GM23338 (cell line): ENCODE measurements around the gene STK4. TPM values are rescaled to one million over a fixed set of nuclear protein-coding genes. Genes with fewer than 3 reads are reported as not detected.
A peak's percentile ranks its signal among the peaks of the same experiment; 100 is the strongest.

Experiments
- ATAC-seq: fragments of 200-7000 bp; cut with Tn5 transposase; 3 replicates; pipeline ENCODE4 v1.9.1; 2020
- DNase-seq: peaks from one replicate; pipeline ENCODE4 v3.0.0-alpha.2; 2015; ENCODE audit warnings: low spot score
- H2AFZ ChIP-seq: fragments of 200-600 bp; sonication (generic); 2 replicates; pipeline ENCODE4 v1.8.0; 2016; ENCODE audit warnings: antibody characterized with exemption, mild to moderate bottlenecking, moderate library complexity
- H3F3A ChIP-seq: fragments of 200-600 bp; sonication (generic); replicated peaks from 2 replicates; pipeline ENCODE4 v1.8.0; 2017; ENCODE audit warnings: antibody characterized with exemption, mixed run types, low read depth
- H3K27ac ChIP-seq: fragments of 200-600 bp; sonication (generic); 2 replicates; pipeline ENCODE4 v1.6.1; 2016; ENCODE audit warnings: low read depth
- H3K27me3 ChIP-seq: fragments of 200-600 bp; sonication (generic); 2 replicates; pipeline ENCODE4 v1.8.0; 2016; ENCODE audit warnings: mild to moderate bottlenecking, mixed run types, moderate library complexity; ENCODE audit not compliant: insufficient read depth
- H3K36me3 ChIP-seq: fragments of 200-600 bp; sonication (generic); 2 replicates; pipeline ENCODE4 v1.8.0; 2016; ENCODE audit warnings: mild to moderate bottlenecking; ENCODE audit not compliant: insufficient read depth
- H3K4me1 ChIP-seq: fragments of 200-600 bp; sonication (generic); 2 replicates; pipeline ENCODE4 v1.8.0; 2016; ENCODE audit warnings: mild to moderate bottlenecking, moderate library complexity; ENCODE audit not compliant: insufficient read depth
- H3K4me2 ChIP-seq: fragments of 200-600 bp; sonication (generic); 2 replicates; pipeline ENCODE4 v1.7.1; 2017; ENCODE audit warnings: mixed run types
- H3K4me3 ChIP-seq: fragments of 200-600 bp; sonication (generic); 2 replicates; pipeline ENCODE4 v1.6.1; 2016; ENCODE audit warnings: mixed run types
- H3K79me2 ChIP-seq: fragments of 200-600 bp; sonication (generic); replicated peaks from 2 replicates; pipeline ENCODE4 v1.8.0; 2017; ENCODE audit warnings: mild to moderate bottlenecking; ENCODE audit not compliant: insufficient read depth
- H3K9me2 ChIP-seq: fragments of 200-600 bp; sonication (generic); 2 replicates; pipeline ENCODE4 v1.8.0; 2017; ENCODE audit not compliant: insufficient read depth
- H4K20me1 ChIP-seq: fragments of 200-600 bp; sonication (generic); replicated peaks from 2 replicates; pipeline ENCODE4 v1.8.0; 2017; ENCODE audit warnings: mild to moderate bottlenecking; ENCODE audit not compliant: insufficient read depth
- H3K27ac Mint-ChIP-seq: 2 replicates; pipeline ENCODE4 v1.8.0; 2020; ENCODE audit warnings: inconsistent platforms, mild to moderate bottlenecking, moderate library complexity, mixed read lengths
- H3K27me3 Mint-ChIP-seq: 3 replicates; pipeline ENCODE4 v1.8.0; 2022; ENCODE audit warnings: low read depth, mild to moderate bottlenecking, moderate library complexity, mixed read lengths, inconsistent platforms; ENCODE audit not compliant: insufficient read depth, poor library complexity
- H3K36me3 Mint-ChIP-seq: 3 replicates; pipeline ENCODE4 v1.8.0; 2021; ENCODE audit warnings: low read depth, mild to moderate bottlenecking, inconsistent platforms, moderate library complexity, mixed read lengths
- H3K4me1 Mint-ChIP-seq: 3 replicates; pipeline ENCODE4 v1.8.0; 2020; ENCODE audit warnings: mild to moderate bottlenecking, inconsistent platforms, mixed read lengths
- H3K4me3 Mint-ChIP-seq: 3 replicates; pipeline ENCODE4 v1.8.0; 2021; ENCODE audit warnings: moderate library complexity, mild to moderate bottlenecking, inconsistent platforms, mixed read lengths
- H3K9me3 Mint-ChIP-seq: 3 replicates; pipeline ENCODE4 v1.8.0; 2020; ENCODE audit warnings: moderate library complexity, mild to moderate bottlenecking, inconsistent platforms, mixed read lengths
- CREB1 ChIP-seq: fragments of 250-450 bp; sonication (Bioruptor Pico); IDR thresholded peaks from 2 replicates; pipeline ENCODE4 v1.5.0; 2020; ENCODE audit warnings: low read depth, mild to moderate bottlenecking, moderate library complexity
- CTCF ChIP-seq, 2 experiments: fragments of 200-600 bp in 1 of 2; sonication (generic) in 1 of 2; conservative IDR thresholded peaks; 2 replicates each; pipeline versions ENCODE4 v1.5.1 to v1.6.1; 2016 to 2017; ENCODE audit warnings: antibody characterized with exemption in 2 of 2, low read depth in 2 of 2, mild to moderate bottlenecking in 2 of 2, moderate library complexity in 1 of 2
- EZH2 ChIP-seq: fragments of 200-600 bp; sonication (generic); IDR thresholded peaks from one replicate; pipeline ENCODE4 v1.8.0; 2017; ENCODE audit warnings: antibody characterized with exemption, mild to moderate bottlenecking, low read depth; ENCODE audit not compliant: unreplicated experiment
- EZH2phosphoT487 ChIP-seq: fragments of 200-600 bp; sonication (generic); IDR thresholded peaks from one replicate; pipeline ENCODE4 v1.8.1; 2018; ENCODE audit warnings: antibody characterized with exemption; ENCODE audit not compliant: unreplicated experiment
- JUNB ChIP-seq: IDR thresholded peaks from one replicate; pipeline ENCODE4 v1.6.1; 2016; ENCODE audit warnings: antibody characterized with exemption; ENCODE audit not compliant: unreplicated experiment
- NANOG ChIP-seq: IDR thresholded peaks from 2 replicates; pipeline ENCODE4 v1.6.1; 2016; ENCODE audit warnings: antibody characterized with exemption, borderline replicate concordance
- POLR2AphosphoS5 ChIP-seq: IDR thresholded peaks from 2 replicates; pipeline ENCODE4 v1.6.1; 2016; ENCODE audit warnings: antibody characterized with exemption, low read depth
- REST ChIP-seq: IDR thresholded peaks from one replicate; pipeline ENCODE4 v1.6.1; 2018; ENCODE audit warnings: antibody characterized with exemption; ENCODE audit not compliant: unreplicated experiment
- STAT1 ChIP-seq: IDR thresholded peaks from one replicate; pipeline ENCODE4 v1.6.1; 2016; ENCODE audit warnings: antibody characterized with exemption; ENCODE audit not compliant: unreplicated experiment
- ZNF114 ChIP-seq: fragments of 250-450 bp; sonication (Bioruptor Pico); IDR thresholded peaks from 2 replicates; pipeline ENCODE4 v1.5.0; 2020; ENCODE audit warnings: mild to moderate bottlenecking, moderate library complexity
- ZNF331 ChIP-seq: fragments of 250-450 bp; sonication (Bioruptor Pico); IDR thresholded peaks from 2 replicates; pipeline ENCODE4 v1.5.0; 2020; ENCODE audit warnings: low read depth, mild to moderate bottlenecking, moderate library complexity
- ZNF462 ChIP-seq: fragments of 250-450 bp; sonication (Bioruptor Pico); IDR thresholded peaks from 2 replicates; pipeline ENCODE4 v1.5.0; 2020; ENCODE audit warnings: mild to moderate bottlenecking, moderate library complexity
- polyA plus RNA-seq: library from polyadenylated mRNA; unstranded; fragments of >200 nt; fragmentation: Nextera tagmentation; extraction: Ambion mirVana; gene quantifications from 2 replicates; pipeline ENCODE4 v1.2.1, GENCODE V29; 2016
- total RNA-seq: library from RNA; depleted of rRNA; stranded (reverse); fragments of >200 nt; shearing (Covaris generic); gene quantifications from 2 replicates; pipeline ENCODE4 v1.2.3, GENCODE V29; 2014
- TF ChIP-seq, protein P1 (sequence below): IDR thresholded peaks from 2 replicates; pipeline ENCODE4 v1.6.1; 2016; ENCODE audit warnings: antibody characterized with exemption

Gene STK4
- total and polyA plus RNA-seq, 2 experiments from 2014 or later, result 37.7 to 58.7 TPM

DNA sequence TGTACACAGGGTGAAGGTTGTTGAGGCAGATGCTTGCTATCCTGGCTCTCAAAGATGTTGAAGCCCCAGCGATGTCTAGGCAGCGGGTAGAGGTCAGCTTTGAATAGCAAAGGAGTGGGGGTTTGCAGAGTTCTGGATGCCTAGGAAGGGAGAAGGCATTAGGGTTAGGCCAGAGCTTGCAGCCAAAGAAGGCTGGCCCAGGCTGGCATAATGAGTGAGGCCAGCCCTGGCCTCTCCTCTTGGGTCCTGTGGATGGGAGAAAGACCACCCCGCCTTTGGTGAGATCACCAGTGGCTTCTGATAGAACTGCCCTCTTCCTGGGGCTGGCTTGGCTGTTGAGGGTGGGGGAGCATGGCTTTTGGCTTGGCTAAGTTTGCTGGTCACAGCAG, 149.1 kb downstream of the STK4 start:
- Histone ChIP-seq H3K4me2 (peak overlapping the region; percentile 69), H3F3A (no peaks in the 10 kb centered on the region), H3K4me1 (peaks cover 4% of the 10 kb centered on the region; the same call in 1 of the 2 replicates), H2AFZ (peak overlapping the region; percentile 91), H3K9me2 (no peaks in the 10 kb centered on the region), H3K36me3 (no peaks in the 10 kb centered on the region), H3K79me2 (no peaks in the 10 kb centered on the region), H4K20me1 (no peaks in the 10 kb centered on the region), H3K27ac (no peak overlapping the region), H3K27me3 (no peaks in the 10 kb centered on the region), H3K4me3 (no peak overlapping the region)
- ATAC-seq, result no peak
- Mint-ChIP-seq H3K4me3 (no peak overlapping the region), H3K27me3 (peaks cover 3% of the 10 kb centered on the region), H3K9me3 (no peaks in the 10 kb centered on the region), H3K27ac (no peak overlapping the region), H3K4me1 (peaks cover 10% of the 10 kb centered on the region; the same call in 2 of the 3 replicates), H3K36me3 (no peaks in the 10 kb centered on the region)
- TF ChIP-seq EZH2phosphoT487 (no peak), EZH2 (no peak), ZNF462 (CRISPR knock-in tag) (no peak), NANOG (no peak), POLR2AphosphoS5 (no peak), CREB1 (CRISPR knock-in tag) (no peak), STAT1 (no peak), ZNF331 (CRISPR knock-in tag) (no peak), ZNF114 (no peak), JUNB (no peak), CTCF (conservative IDR thresholded peaks at IDR 0.05; ENCODE audit: low read depth in 2 of 2) (no peak), REST (no peak)
- TF ChIP-seq, protein P1, sequence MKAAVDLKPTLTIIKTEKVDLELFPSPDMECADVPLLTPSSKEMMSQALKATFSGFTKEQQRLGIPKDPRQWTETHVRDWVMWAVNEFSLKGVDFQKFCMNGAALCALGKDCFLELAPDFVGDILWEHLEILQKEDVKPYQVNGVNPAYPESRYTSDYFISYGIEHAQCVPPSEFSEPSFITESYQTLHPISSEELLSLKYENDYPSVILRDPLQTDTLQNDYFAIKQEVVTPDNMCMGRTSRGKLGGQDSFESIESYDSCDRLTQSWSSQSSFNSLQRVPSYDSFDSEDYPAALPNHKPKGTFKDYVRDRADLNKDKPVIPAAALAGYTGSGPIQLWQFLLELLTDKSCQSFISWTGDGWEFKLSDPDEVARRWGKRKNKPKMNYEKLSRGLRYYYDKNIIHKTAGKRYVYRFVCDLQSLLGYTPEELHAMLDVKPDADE, result no peak
- DNase-seq, result no peak
